ENCODE results near the gene TRIM40. TPM values are rescaled to one million over a fixed set of nuclear protein-coding genes. Genes with fewer than 3 reads are reported as not detected.

The TRIM40 gene
- total and polyA plus RNA-seq, 5 donors from 2014 or later = 0.39 TPM; not detected in 4

- peaks cover 16% of the 10 kb centered on the region for H3K27me3 ChIP-seq (ENCODE audit: control insufficient read depth, insufficient read depth, low read length)
- H3K36me3 ChIP-seq (ENCODE audit: control insufficient read depth, insufficient read depth, low read length) = no peaks in the 10 kb centered on the region
- no peak overlapping the region for H3K27ac ChIP-seq (ENCODE audit: insufficient read depth, low read length, poor library complexity, severe bottlenecking)
- no peaks in the 10 kb centered on the region for H3K36me3 Mint-ChIP-seq
- no peak overlapping the region for H3K27ac Mint-ChIP-seq
- H3K4me1 Mint-ChIP-seq = no peaks in the 10 kb centered on the region
- no peak overlapping the region for H3K4me3 ChIP-seq (ENCODE audit: low read depth, low read length)
- DNase-seq (no peak), ATAC-seq (ENCODE audit: low read depth in 2 of 2) (no peak)
- no peaks in the 10 kb centered on the region for H3K4me1 ChIP-seq (ENCODE audit: control insufficient read depth, insufficient read depth, low read length, poor library complexity, severe bottlenecking)
- H3K9me3 ChIP-seq (ENCODE audit: control insufficient read depth in 2 of 2, low read length in 2 of 2) = no peaks in the 10 kb centered on the region
- no peak overlapping the region for H3K4me3 Mint-ChIP-seq
- no peaks in the 10 kb centered on the region for H3K9me3 Mint-ChIP-seq
- peaks cover 73% of the 10 kb centered on the region for H3K27me3 Mint-ChIP-seq
Observed at GRCh38 chr6:30121446-30122366, 14.2 kb upstream of the TRIM40 start.

- no peak overlapping the region for H3K27ac ChIP-seq (ENCODE audit: insufficient read depth, low read length, poor library complexity, severe bottlenecking)
- no peak overlapping the region for H3K4me3 ChIP-seq (ENCODE audit: low read depth, low read length)
- no peaks in the 10 kb centered on the region for H3K36me3 Mint-ChIP-seq
- H3K27me3 ChIP-seq (ENCODE audit: control insufficient read depth, insufficient read depth, low read length) = peaks cover 18% of the 10 kb centered on the region
- H3K9me3 Mint-ChIP-seq = no peaks in the 10 kb centered on the region
- DNase-seq = no peak
- H3K9me3 ChIP-seq (ENCODE audit: control insufficient read depth in 2 of 2, low read length in 2 of 2) = no peaks in the 10 kb centered on the region
- no peak for ATAC-seq (ENCODE audit: low read depth in 2 of 2)
- H3K36me3 ChIP-seq (ENCODE audit: control insufficient read depth, insufficient read depth, low read length) = no peaks in the 10 kb centered on the region
- H3K4me1 Mint-ChIP-seq = no peaks in the 10 kb centered on the region
- no peak overlapping the region for H3K4me3 Mint-ChIP-seq
- peaks cover 81% of the 10 kb centered on the region for H3K27me3 Mint-ChIP-seq
- no peak overlapping the region for H3K27ac Mint-ChIP-seq
- no peaks in the 10 kb centered on the region for H3K4me1 ChIP-seq (ENCODE audit: control insufficient read depth, insufficient read depth, low read length, poor library complexity, severe bottlenecking)
Observed at GRCh38 chr6:30122515-30122914, 13.4 kb upstream of the TRIM40 start.

GRCh38 chr6:30127238-30128093 is 8.5 kb upstream of the TRIM40 start:
- no peak overlapping the region for H3K4me3 ChIP-seq (ENCODE audit: low read depth, low read length)
- H3K36me3 ChIP-seq (ENCODE audit: control insufficient read depth, insufficient read depth, low read length) = no peaks in the 10 kb centered on the region
- H3K9me3 Mint-ChIP-seq = no peaks in the 10 kb centered on the region
- peak overlapping the region in 1 of 4 donors; percentile 71 for H3K4me3 Mint-ChIP-seq
- peaks cover 4% of the 10 kb centered on the region for H3K4me1 ChIP-seq (ENCODE audit: control insufficient read depth, insufficient read depth, low read length, poor library complexity, severe bottlenecking)
- peaks cover 43% of the 10 kb centered on the region for H3K27me3 ChIP-seq (ENCODE audit: control insufficient read depth, insufficient read depth, low read length)
- H3K27ac ChIP-seq (ENCODE audit: insufficient read depth, low read length, poor library complexity, severe bottlenecking) = no peak overlapping the region
- no peaks in the 10 kb centered on the region for H3K9me3 ChIP-seq (ENCODE audit: control insufficient read depth in 2 of 2, low read length in 2 of 2)
- H3K4me1 Mint-ChIP-seq = peaks cover 5 to 13% (median 6%) of the 10 kb centered on the region in 4 donors
- H3K36me3 Mint-ChIP-seq = no peaks in the 10 kb centered on the region
- ATAC-seq (ENCODE audit: low read depth in 2 of 2) (no peak), DNase-seq (no peak)
- peaks cover 76% of the 10 kb centered on the region for H3K27me3 Mint-ChIP-seq
- H3K27ac Mint-ChIP-seq = no peak overlapping the region

- Mint-ChIP-seq H3K4me1 (peaks cover 5 to 13% (median 6%) of the 10 kb centered on the region in 4 donors), H3K27me3 (peaks cover 76% of the 10 kb centered on the region), H3K27ac (no peak overlapping the region), H3K4me3 (no peak overlapping the region), H3K9me3 (peaks cover 0 to 3% (median 0%) of the 10 kb centered on the region in 7 donors), H3K36me3 (no peaks in the 10 kb centered on the region)
- H3K27ac ChIP-seq (ENCODE audit: insufficient read depth, low read length, poor library complexity, severe bottlenecking) = no peak overlapping the region
- ATAC-seq (ENCODE audit: low read depth in 2 of 2) (no peak), DNase-seq (no peak)
- H3K27me3 ChIP-seq (ENCODE audit: control insufficient read depth, insufficient read depth, low read length) = peaks cover 45% of the 10 kb centered on the region
- no peaks in the 10 kb centered on the region for H3K9me3 ChIP-seq (ENCODE audit: control insufficient read depth in 2 of 2, low read length in 2 of 2)
- peaks cover 4% of the 10 kb centered on the region for H3K4me1 ChIP-seq (ENCODE audit: control insufficient read depth, insufficient read depth, low read length, poor library complexity, severe bottlenecking)
- no peak overlapping the region for H3K4me3 ChIP-seq (ENCODE audit: low read depth, low read length)
- H3K36me3 ChIP-seq (ENCODE audit: control insufficient read depth, insufficient read depth, low read length) = no peaks in the 10 kb centered on the region
Observed at GRCh38 chr6:30129265-30130178, 6.4 kb upstream of the TRIM40 start.

- Mint-ChIP-seq H3K27me3 (peaks cover 70% of the 10 kb centered on the region), H3K36me3 (no peaks in the 10 kb centered on the region), H3K4me3 (no peak overlapping the region), H3K4me1 (peaks cover 5 to 13% (median 6%) of the 10 kb centered on the region in 4 donors), H3K27ac (no peak overlapping the region), H3K9me3 (peaks cover 0 to 3% (median 0%) of the 10 kb centered on the region in 7 donors)
- no peaks in the 10 kb centered on the region for H3K9me3 ChIP-seq (ENCODE audit: control insufficient read depth in 2 of 2, low read length in 2 of 2)
- H3K4me1 ChIP-seq (ENCODE audit: control insufficient read depth, insufficient read depth, low read length, poor library complexity, severe bottlenecking) = peaks cover 4% of the 10 kb centered on the region
- H3K36me3 ChIP-seq (ENCODE audit: control insufficient read depth, insufficient read depth, low read length) = no peaks in the 10 kb centered on the region
- H3K27me3 ChIP-seq (ENCODE audit: control insufficient read depth, insufficient read depth, low read length) = peaks cover 45% of the 10 kb centered on the region
- no peak for ATAC-seq (ENCODE audit: low read depth in 2 of 2)
- no peak overlapping the region for H3K27ac ChIP-seq (ENCODE audit: insufficient read depth, low read length, poor library complexity, severe bottlenecking)
- no peak overlapping the region for H3K4me3 ChIP-seq (ENCODE audit: low read depth, low read length)
- no peak for DNase-seq
Observed at GRCh38 chr6:30130179-30130679, 5.7 kb upstream of the TRIM40 start.

- Mint-ChIP-seq H3K27me3 (peaks cover 66% of the 10 kb centered on the region), H3K4me3 (no peak overlapping the region), H3K27ac (peak overlapping the region in 2 of 3 donors; percentile 9 to 10), H3K36me3 (no peaks in the 10 kb centered on the region), H3K9me3 (peaks cover 0 to 3% (median 0%) of the 10 kb centered on the region in 7 donors), H3K4me1 (peaks cover 5 to 15% (median 6%) of the 10 kb centered on the region in 4 donors)
- H3K4me1 ChIP-seq (ENCODE audit: control insufficient read depth, insufficient read depth, low read length, poor library complexity, severe bottlenecking) = peaks cover 4% of the 10 kb centered on the region
- H3K36me3 ChIP-seq (ENCODE audit: control insufficient read depth, insufficient read depth, low read length) = no peaks in the 10 kb centered on the region
- DNase-seq (peak; percentile 58 to 85 (median 82)), ATAC-seq (ENCODE audit: low read depth in 2 of 2) (peak; percentile 91 to 94)
- peaks cover 45% of the 10 kb centered on the region for H3K27me3 ChIP-seq (ENCODE audit: control insufficient read depth, insufficient read depth, low read length)
- H3K9me3 ChIP-seq (ENCODE audit: control insufficient read depth in 2 of 2, low read length in 2 of 2) = no peaks in the 10 kb centered on the region
- H3K27ac ChIP-seq (ENCODE audit: insufficient read depth, low read length, poor library complexity, severe bottlenecking) = no peak overlapping the region
- H3K4me3 ChIP-seq (ENCODE audit: low read depth, low read length) = no peak overlapping the region
Observed at GRCh38 chr6:30130887-30131862, 4.8 kb upstream of the TRIM40 start.
